Activated effector memory CD4-positive, alpha-beta T cell treated with Interleukin-2 at 50 U/mL for 16 hours (primary cell): ENCODE data around the gene PSMG4.

Source experiments
- DNase-seq: peaks from one replicate; pipeline ENCODE4 v3.0.0-alpha.2; 2020

Gene PSMG4

GRCh38 chr6:3312604-3313231 lies 54.0 kb downstream of the PSMG4 start:
- no peak for DNase-seq

GRCh38 chr6:3314176-3314575 lies 55.4 kb downstream of the PSMG4 start:
- no peak for DNase-seq

- DNase-seq: no peak
These were observed 56.1 kb downstream of the PSMG4 start for GRCh38 chr6:3314621-3315467.

GRCh38 chr6:3315841-3316240 lies 57.1 kb downstream of the PSMG4 start:
- no peak for DNase-seq

GRCh38 chr6:3316331-3316730 lies 57.6 kb downstream of the PSMG4 start:
- DNase-seq: no peak

- no peak for DNase-seq
These were observed 58.1 kb downstream of the PSMG4 start for GRCh38 chr6:3316818-3317217.
